Sigmoid colon (tissue), 7 donors: ENCODE results near the gene SCN10A. TPM values are rescaled to one million over a fixed set of nuclear protein-coding genes. Genes with fewer than 3 reads are reported as not detected.

Source experiments
- DNase-seq: peaks from one replicate; pipeline ENCODE4 v3.0.0-alpha.2; 2019
- H3K27ac ChIP-seq, 4 donors: fragments of 200-600 bp; sonication (generic); one replicate each; pipeline ENCODE4 v1.5.1; 2016 to 2019; ENCODE audit warnings: mild to moderate bottlenecking in 1 of 4
- H3K27me3 ChIP-seq, 3 donors: fragments of 200-600 bp; sonication (generic); one replicate each; pipeline ENCODE4 v1.5.1; 2019; ENCODE audit warnings: mild to moderate bottlenecking in 1 of 3
- H3K36me3 ChIP-seq, 4 donors: fragments of 200-600 bp; sonication (generic); one replicate each; pipeline ENCODE4 v1.5.1; 2016 to 2019
- H3K4me1 ChIP-seq, 4 donors: fragments of 200-600 bp; sonication (generic); one replicate each; pipeline ENCODE4 v1.5.1; 2017 to 2019
- H3K4me3 ChIP-seq, 4 donors: fragments of 200-600 bp; sonication (generic); one replicate each; pipeline ENCODE4 v1.5.1; 2017 to 2019; ENCODE audit warnings: mild to moderate bottlenecking in 2 of 4, moderate library complexity in 1 of 4
- H3K9me3 ChIP-seq, 4 donors: fragments of 200-600 bp in 3 of 4; sonication (generic) in 3 of 4; one replicate each; pipeline versions ENCODE4 v1.5.1 to v1.6.1; 2013 to 2019
- EP300 ChIP-seq, 4 donors: sonication (generic); formaldehyde crosslinking; IDR thresholded peaks; one replicate each; pipeline ENCODE4 v1.6.1; 2017; ENCODE audit warnings: antibody characterized with exemption in 4 of 4
- POLR2A ChIP-seq, 2 donors: fragments of 450-650 bp; IDR thresholded peaks; one replicate each; pipeline ENCODE4 v1.6.1; 2016; ENCODE audit warnings: antibody characterized with exemption in 2 of 2, mild to moderate bottlenecking in 2 of 2, moderate library complexity in 2 of 2
- POLR2AphosphoS5 ChIP-seq, 4 donors: sonication (generic); formaldehyde crosslinking; IDR thresholded peaks; one replicate each; pipeline ENCODE4 v1.6.1; 2017; ENCODE audit warnings: antibody characterized with exemption in 4 of 4
- WGBS, 2 donors: extraction: QIAGEN DNeasy Blood & Tissue Kit; methylation state at CpG; one replicate each; pipeline ENCODE4 v1.1.7; 2013; 5-methylcytosine and 5-hydroxymethylcytosine counted together
- intact Hi-C: fragments of 100-400 bp; cut with DNase I; formaldehyde crosslinking; loops from one replicate; pipeline ENCODE4 v1.15.1; 2023
- polyA plus RNA-seq, 3 donors: library from polyadenylated mRNA; stranded (reverse); fragments of 200-250 nt; gene quantifications; one replicate each; pipeline ENCODE4 v1.2.3, GENCODE V29; 2013
- total RNA-seq, 4 donors: library from RNA; depleted of rRNA; stranded (reverse); fragments of >200 nt; gene quantifications; one replicate each; pipeline ENCODE4 v1.1.0, GENCODE V29; 2016
- TF ChIP-seq, protein P1 (sequence below), 4 experiments: fragments of 450-650 bp in 3 of 4; fragments of 200-600 bp in 1 of 4; IDR thresholded peaks; one replicate each; pipeline ENCODE4 v1.5.1; 2016 to 2019; ENCODE audit warnings: antibody characterized with exemption in 4 of 4, mild to moderate bottlenecking in 3 of 4, moderate library complexity in 2 of 4
- donor health status: healthy with polysubstance abuse.
- donor health status: Bipolar disorder and iron deficiency.
- donor health status: healthy.

SCN10A gene
- total and polyA plus RNA-seq, 7 donors = not detected

DNA sequence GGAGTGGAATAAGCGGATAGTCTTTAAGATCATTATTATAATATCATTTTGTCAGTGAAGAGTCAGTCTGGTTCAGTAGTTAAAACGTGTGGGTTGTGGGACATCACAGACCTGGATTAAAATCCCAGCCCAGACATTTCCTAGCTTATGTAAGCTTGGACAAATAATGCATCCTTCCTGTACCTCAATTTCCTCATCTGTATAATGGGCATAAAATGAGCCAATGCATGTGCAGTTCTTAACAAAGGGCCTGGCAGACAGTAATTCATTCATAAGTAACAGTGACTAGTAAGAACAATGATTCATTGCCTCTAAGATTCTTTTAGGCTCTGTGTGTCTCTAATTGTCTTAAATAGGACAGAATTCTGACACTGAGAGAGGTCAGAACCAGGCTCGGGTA, 76.1 kb downstream of the SCN10A start:
- H3K4me1 ChIP-seq = no peaks in the 10 kb centered on the region
- no peak overlapping the region for H3K27ac ChIP-seq
- DNase-seq = no peak
- no peak for TF ChIP-seq EP300 (IDR thresholded peaks at IDR 0.05)
- no peak for TF ChIP-seq POLR2AphosphoS5 (IDR thresholded peaks at IDR 0.05)
- TF ChIP-seq, protein P1, sequence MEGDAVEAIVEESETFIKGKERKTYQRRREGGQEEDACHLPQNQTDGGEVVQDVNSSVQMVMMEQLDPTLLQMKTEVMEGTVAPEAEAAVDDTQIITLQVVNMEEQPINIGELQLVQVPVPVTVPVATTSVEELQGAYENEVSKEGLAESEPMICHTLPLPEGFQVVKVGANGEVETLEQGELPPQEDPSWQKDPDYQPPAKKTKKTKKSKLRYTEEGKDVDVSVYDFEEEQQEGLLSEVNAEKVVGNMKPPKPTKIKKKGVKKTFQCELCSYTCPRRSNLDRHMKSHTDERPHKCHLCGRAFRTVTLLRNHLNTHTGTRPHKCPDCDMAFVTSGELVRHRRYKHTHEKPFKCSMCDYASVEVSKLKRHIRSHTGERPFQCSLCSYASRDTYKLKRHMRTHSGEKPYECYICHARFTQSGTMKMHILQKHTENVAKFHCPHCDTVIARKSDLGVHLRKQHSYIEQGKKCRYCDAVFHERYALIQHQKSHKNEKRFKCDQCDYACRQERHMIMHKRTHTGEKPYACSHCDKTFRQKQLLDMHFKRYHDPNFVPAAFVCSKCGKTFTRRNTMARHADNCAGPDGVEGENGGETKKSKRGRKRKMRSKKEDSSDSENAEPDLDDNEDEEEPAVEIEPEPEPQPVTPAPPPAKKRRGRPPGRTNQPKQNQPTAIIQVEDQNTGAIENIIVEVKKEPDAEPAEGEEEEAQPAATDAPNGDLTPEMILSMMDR (IDR thresholded peaks at IDR 0.05) = no peak
- no peak for TF ChIP-seq POLR2A (IDR thresholded peaks at IDR 0.05)
- H3K36me3 ChIP-seq = no peaks in the 10 kb centered on the region
- WGBS, 2 donors = 62 to 71% methylated on average over 3 of the region's 3 CpGs
- no peaks in the 10 kb centered on the region for H3K27me3 ChIP-seq
- H3K4me3 ChIP-seq = no peak overlapping the region
- H3K9me3 ChIP-seq = no peaks in the 10 kb centered on the region
- intact Hi-C loops = no loop called here

DNA sequence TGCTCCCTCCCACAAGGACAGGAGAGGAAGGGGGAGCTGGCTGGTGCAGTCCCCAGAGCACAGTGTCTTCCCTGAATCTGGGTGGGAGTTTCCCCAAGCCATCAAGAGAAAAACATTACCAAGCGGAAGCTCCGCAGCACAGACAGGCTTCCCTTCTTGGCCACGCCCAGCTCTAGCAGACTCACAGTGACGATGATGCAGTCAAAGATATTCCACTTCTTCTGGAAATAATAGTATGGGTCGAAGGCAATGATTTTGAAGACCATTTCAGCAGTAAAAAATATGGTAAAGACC, 76.7 kb downstream of the SCN10A start:
- Histone ChIP-seq H3K27me3 (no peaks in the 10 kb centered on the region), H3K9me3 (no peaks in the 10 kb centered on the region), H3K36me3 (no peaks in the 10 kb centered on the region), H3K4me3 (no peak overlapping the region), H3K27ac (no peak overlapping the region), H3K4me1 (no peaks in the 10 kb centered on the region)
- WGBS, 2 donors = 57 to 74% methylated on average over 5 of the region's 5 CpGs
- intact Hi-C loops = no loop called here
- TF ChIP-seq POLR2AphosphoS5 (IDR thresholded peaks at IDR 0.05) (no peak), EP300 (IDR thresholded peaks at IDR 0.05) (no peak), POLR2A (IDR thresholded peaks at IDR 0.05) (no peak)
- TF ChIP-seq, protein P1 (IDR thresholded peaks at IDR 0.05) = no peak
- DNase-seq = no peak

DNA sequence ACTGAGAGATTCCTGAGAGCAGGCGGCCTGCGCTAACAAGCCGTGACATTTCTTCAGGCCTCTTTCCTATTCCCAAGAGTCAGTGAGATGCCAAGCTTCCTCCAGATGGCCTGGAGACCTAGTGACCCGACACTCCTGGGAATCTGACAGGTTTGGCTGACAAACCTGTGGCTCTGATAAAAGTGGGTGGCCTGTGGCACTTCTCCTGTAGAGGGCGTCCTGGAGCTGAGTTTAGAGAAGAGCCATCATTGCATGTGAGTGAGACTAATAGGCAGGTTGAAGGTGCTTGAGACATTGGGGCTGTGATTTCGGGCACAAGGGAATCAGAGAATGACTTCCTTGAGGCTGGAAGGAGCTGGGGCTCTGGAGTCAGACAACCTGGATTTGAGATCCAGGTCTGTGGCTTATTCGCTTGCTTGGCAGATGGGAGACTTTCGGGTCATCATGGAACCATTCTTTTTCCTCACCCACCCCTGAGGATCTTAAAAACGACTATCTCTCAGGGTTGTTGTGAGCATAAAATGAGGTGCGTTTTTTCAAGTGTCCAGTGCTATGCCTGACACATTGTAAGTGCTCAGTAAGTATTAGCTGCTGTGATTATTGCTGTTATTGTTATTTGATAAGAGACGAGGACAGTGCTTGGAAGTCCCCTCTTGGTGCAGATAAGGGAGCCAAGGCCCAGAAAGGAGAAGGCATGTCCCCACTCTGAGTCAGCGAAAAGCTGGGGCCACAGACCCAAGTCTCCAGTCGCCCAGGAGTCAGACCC, 77.2 kb downstream of the SCN10A start:
- H3K36me3 ChIP-seq = no peaks in the 10 kb centered on the region
- H3K9me3 ChIP-seq = no peaks in the 10 kb centered on the region
- H3K4me1 ChIP-seq = no peaks in the 10 kb centered on the region
- no peak overlapping the region for H3K4me3 ChIP-seq
- no peak for DNase-seq
- no peaks in the 10 kb centered on the region for H3K27me3 ChIP-seq
- no peak overlapping the region for H3K27ac ChIP-seq
- WGBS, 2 donors = 61 to 64% methylated on average over 13 of the region's 13 CpGs
- intact Hi-C loops = no loop called here
- no peak for TF ChIP-seq POLR2AphosphoS5 (IDR thresholded peaks at IDR 0.05)
- no peak for TF ChIP-seq EP300 (IDR thresholded peaks at IDR 0.05)
- TF ChIP-seq, protein P1 (IDR thresholded peaks at IDR 0.05) = no peak
- no peak for TF ChIP-seq POLR2A (IDR thresholded peaks at IDR 0.05)

DNA sequence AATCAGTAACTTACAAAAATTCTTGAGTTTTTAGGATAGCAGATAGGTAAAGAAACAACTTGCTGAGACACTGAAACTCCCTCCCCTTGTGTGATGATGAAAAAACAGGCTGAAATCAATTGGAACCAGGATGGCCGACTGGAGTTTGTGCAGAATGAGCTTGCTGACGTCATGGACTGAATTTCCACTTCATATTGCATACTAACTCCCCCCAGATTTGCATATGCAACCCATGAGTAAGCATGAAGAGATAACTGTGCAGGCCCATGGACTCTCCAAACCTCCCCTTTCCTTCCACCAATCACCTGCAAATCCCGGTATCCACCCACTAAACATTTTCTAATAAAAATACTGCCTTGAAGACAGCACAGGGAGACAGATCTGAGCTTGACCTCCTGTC, 84.5 kb downstream of the SCN10A start:
- DNase-seq = no peak
- Histone ChIP-seq H3K9me3 (no peaks in the 10 kb centered on the region), H3K4me1 (no peaks in the 10 kb centered on the region), H3K36me3 (no peaks in the 10 kb centered on the region), H3K27me3 (no peaks in the 10 kb centered on the region), H3K27ac (no peak overlapping the region), H3K4me3 (no peak overlapping the region)
- 58 to 73% methylated on average over 3 of the region's 3 CpGs for WGBS, 2 donors
- intact Hi-C loops = no loop called here
- TF ChIP-seq, protein P1 (IDR thresholded peaks at IDR 0.05) = no peak
- no peak for TF ChIP-seq EP300 (IDR thresholded peaks at IDR 0.05)
- no peak for TF ChIP-seq POLR2A (IDR thresholded peaks at IDR 0.05)
- no peak for TF ChIP-seq POLR2AphosphoS5 (IDR thresholded peaks at IDR 0.05)

DNA sequence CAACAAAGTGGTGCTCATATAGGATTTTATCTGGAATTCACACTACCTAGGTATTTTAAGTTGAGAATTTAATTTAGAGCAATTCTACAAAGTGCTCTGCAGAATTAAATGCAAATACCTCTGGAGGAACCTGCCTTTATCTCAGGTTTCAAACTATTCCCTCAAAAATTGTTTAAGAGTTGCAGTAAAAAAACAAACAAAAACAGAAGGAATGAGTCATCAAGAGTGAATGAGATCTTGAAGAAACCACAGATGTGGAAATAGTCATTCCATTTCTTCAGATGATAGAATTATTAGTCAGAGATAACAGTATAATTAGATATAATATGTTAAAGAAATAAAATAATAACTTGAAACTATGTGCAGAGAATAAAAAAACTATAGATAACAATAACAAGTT, 85.7 kb downstream of the SCN10A start:
- intact Hi-C loops = no loop called here
- Histone ChIP-seq H3K9me3 (no peaks in the 10 kb centered on the region), H3K4me3 (no peak overlapping the region), H3K27me3 (no peaks in the 10 kb centered on the region), H3K4me1 (no peaks in the 10 kb centered on the region), H3K36me3 (no peaks in the 10 kb centered on the region), H3K27ac (no peak overlapping the region)
- TF ChIP-seq POLR2A (IDR thresholded peaks at IDR 0.05) (no peak), POLR2AphosphoS5 (IDR thresholded peaks at IDR 0.05) (no peak), EP300 (IDR thresholded peaks at IDR 0.05) (no peak)
- TF ChIP-seq, protein P1 (IDR thresholded peaks at IDR 0.05) = no peak
- no peak for DNase-seq
